GM23248 (cell line): Measurements from ENCODE around the gene SSH3.

ENCODE experiments used
- EZH2 ChIP-seq: fragments of 200-600 bp; sonication (generic); IDR thresholded peaks from 2 replicates; pipeline ENCODE4 v1.6.1; 2018; ENCODE audit warnings: antibody characterized with exemption, mild to moderate bottlenecking; ENCODE audit not compliant: insufficient read depth, poor library complexity, severe bottlenecking
- EZH2phosphoT487 ChIP-seq: fragments of 200-600 bp; sonication (generic); IDR thresholded peaks from 2 replicates; pipeline ENCODE4 v1.6.1; 2018; ENCODE audit warnings: antibody characterized with exemption, moderate library complexity, mild to moderate bottlenecking, low read depth; ENCODE audit not compliant: insufficient read depth

- no peak for TF ChIP-seq EZH2
- TF ChIP-seq EZH2phosphoT487 = no peak
Measured at GRCh38 chr11:67254798-67255197, 48.5 kb upstream of the SSH3 start.
